HepG2 (cell line): ENCODE measurements around the gene SRP68. TPM values are rescaled to one million over a fixed set of nuclear protein-coding genes. Genes with fewer than 3 reads are reported as not detected.
A peak's percentile ranks its signal among the peaks of the same experiment; 100 is the strongest.

Experiments
- CAMTA2 ChIP-seq: sonication (generic); formaldehyde crosslinking; IDR thresholded peaks from 2 replicates; pipeline ENCODE4 v1.4.0; 2020; ENCODE audit warnings: mild to moderate bottlenecking, missing genetic modification reagents, borderline replicate concordance
- ISL2 ChIP-seq: sonication (generic); formaldehyde crosslinking; IDR thresholded peaks from 2 replicates; pipeline ENCODE4 v1.5.0; 2020; ENCODE audit warnings: missing genetic modification reagents
- KDM3A ChIP-seq: IDR thresholded peaks from 2 replicates; pipeline ENCODE4 v1.6.1; 2018; ENCODE audit warnings: low read depth, missing compliant biosample characterization
- PAX8 ChIP-seq: sonication (generic); formaldehyde crosslinking; IDR thresholded peaks from 2 replicates; pipeline ENCODE4 v1.8.0; 2022; ENCODE audit warnings: mild to moderate bottlenecking, missing genetic modification reagents, borderline replicate concordance
- PPARG ChIP-seq: conservative IDR thresholded peaks from 2 replicates; pipeline ENCODE4 v1.6.1; 2016; ENCODE audit warnings: missing biosample characterization, missing genetic modification reagents
- RARA ChIP-seq: IDR thresholded peaks from 2 replicates; pipeline ENCODE4 v1.6.1; 2016; ENCODE audit warnings: missing genetic modification reagents, missing compliant biosample characterization
- SCMH1 ChIP-seq: sonication (generic); formaldehyde crosslinking; IDR thresholded peaks from 2 replicates; pipeline ENCODE4 v1.9.0; 2021; ENCODE audit warnings: missing genetic modification reagents, mild to moderate bottlenecking, borderline replicate concordance
- SMARCC2 ChIP-seq: fragments of 450-650 bp; IDR thresholded peaks from 2 replicates; pipeline ENCODE4 v1.6.1; 2017; ENCODE audit warnings: antibody characterized with exemption, mild to moderate bottlenecking
- SNAPC2 ChIP-seq: sonication (generic); formaldehyde crosslinking; IDR thresholded peaks from 2 replicates; pipeline ENCODE4 v1.8.1; 2022; ENCODE audit warnings: mild to moderate bottlenecking, missing genetic modification reagents
- TBP ChIP-seq: sonication (generic); formaldehyde crosslinking; IDR thresholded peaks from 2 replicates; pipeline ENCODE4 v1.5.0; 2020; ENCODE audit warnings: missing genetic modification reagents
- ZFP36 ChIP-seq: fragments of 150-350 bp; IDR thresholded peaks from 2 replicates; pipeline ENCODE4 v1.6.1; 2018; ENCODE audit warnings: borderline replicate concordance, low read length, low read depth; ENCODE audit not compliant: partially characterized antibody
- ZMYM2 ChIP-seq: sonication (generic); formaldehyde crosslinking; IDR thresholded peaks from 2 replicates; pipeline ENCODE4 v1.8.0; 2022; ENCODE audit warnings: mild to moderate bottlenecking, missing genetic modification reagents
- ZNF101 ChIP-seq: sonication (generic); formaldehyde crosslinking; IDR thresholded peaks from 2 replicates; pipeline ENCODE4 v1.4.0; 2020; ENCODE audit warnings: mild to moderate bottlenecking, low read depth, missing genetic modification reagents, borderline replicate concordance
- ZNF24 ChIP-seq: fragments of 450-650 bp; IDR thresholded peaks from 2 replicates; pipeline ENCODE4 v1.6.1; 2017; ENCODE audit warnings: antibody characterized with exemption, mild to moderate bottlenecking
- ZNF253 ChIP-seq: sonication (generic); formaldehyde crosslinking; IDR thresholded peaks from 2 replicates; pipeline ENCODE4 v1.8.0; 2022; ENCODE audit warnings: mild to moderate bottlenecking, missing genetic modification reagents, borderline replicate concordance
- ZNF264 ChIP-seq: sonication (generic); formaldehyde crosslinking; IDR thresholded peaks from 2 replicates; pipeline ENCODE4 v1.4.0; 2020; ENCODE audit warnings: missing genetic modification reagents
- ZNF3 ChIP-seq: IDR thresholded peaks from 2 replicates; pipeline ENCODE4 v1.7.0; 2017; ENCODE audit warnings: inconsistent platforms
- ZNF460 ChIP-seq: sonication (generic); formaldehyde crosslinking; IDR thresholded peaks from 2 replicates; pipeline ENCODE4 v1.5.1; 2020; ENCODE audit warnings: missing genetic modification reagents, mild to moderate bottlenecking, borderline replicate concordance
- ZNF563 ChIP-seq: sonication (generic); formaldehyde crosslinking; IDR thresholded peaks from 2 replicates; pipeline ENCODE4 v1.8.0; 2022; ENCODE audit warnings: mild to moderate bottlenecking, moderate library complexity, missing genetic modification reagents
- ZNF644 ChIP-seq: IDR thresholded peaks from 2 replicates; pipeline ENCODE4 v1.6.1; 2016; ENCODE audit warnings: low read depth
- ZNF652 ChIP-seq: IDR thresholded peaks from 2 replicates; pipeline ENCODE4 v1.6.1; 2016; ENCODE audit warnings: low read depth, borderline replicate concordance
- ZNF746 ChIP-seq: sonication (generic); formaldehyde crosslinking; IDR thresholded peaks from 2 replicates; pipeline ENCODE4 v1.8.0; 2022; ENCODE audit warnings: mild to moderate bottlenecking, missing genetic modification reagents
- ZNF747 ChIP-seq: sonication (generic); formaldehyde crosslinking; IDR thresholded peaks from 2 replicates; pipeline ENCODE4 v1.8.1; 2023; ENCODE audit warnings: missing genetic modification reagents, mild to moderate bottlenecking, borderline replicate concordance
- ZNF75D ChIP-seq: sonication (generic); formaldehyde crosslinking; IDR thresholded peaks from 2 replicates; pipeline ENCODE4 v1.8.1; 2023; ENCODE audit warnings: missing genetic modification reagents, mild to moderate bottlenecking, borderline replicate concordance
- polyA plus RNA-seq, 8 experiments: library from polyadenylated mRNA; depleted of rRNA in 3 of 8; stranded (reverse) in 7 of 8; unstranded in 1 of 8; fragments of >200 nt; fragmentation: Illumina TruSeq in 4 of 8; extraction: Trizol in 4 of 8; gene quantifications; 2 replicates each; pipeline versions ENCODE4 v1.2.1 to v1.2.3, GENCODE V29; 2011 to 2016; ENCODE audit warnings: low read depth in 4 of 8, missing spikeins in 1 of 8, mixed read lengths in 1 of 8; ENCODE audit not compliant: insufficient read depth in 1 of 8
- total RNA-seq, 5 experiments: library from RNA; depleted of rRNA; stranded (reverse); fragments of >200 nt; fragmentation: Illumina TruSeq; extraction: Trizol; gene quantifications; 2 replicates each; pipeline ENCODE4 v1.2.3, GENCODE V29; 2016; ENCODE audit warnings: low read depth in 1 of 5
- TF ChIP-seq, protein P1 (sequence below): sonication (generic); formaldehyde crosslinking; IDR thresholded peaks from 2 replicates; pipeline ENCODE4 v1.8.1; 2023; ENCODE audit warnings: mild to moderate bottlenecking, missing genetic modification reagents
- TF ChIP-seq, protein P2 (sequence below): sonication (generic); formaldehyde crosslinking; IDR thresholded peaks from 2 replicates; pipeline ENCODE4 v1.5.0; 2020; ENCODE audit warnings: missing genetic modification reagents
- TF ChIP-seq, protein P3 (sequence below): IDR thresholded peaks from 2 replicates; pipeline ENCODE4 v1.6.1; 2012; ENCODE audit warnings: low read depth, low read length, improper control_type of control experiment

SRP68 gene
- total and polyA plus RNA-seq, 2 of the 13 experiments (the other 11 are each of a cell fraction or from before 2014, with no cell fraction given) = 39.8 to 74.3 TPM

DNA sequence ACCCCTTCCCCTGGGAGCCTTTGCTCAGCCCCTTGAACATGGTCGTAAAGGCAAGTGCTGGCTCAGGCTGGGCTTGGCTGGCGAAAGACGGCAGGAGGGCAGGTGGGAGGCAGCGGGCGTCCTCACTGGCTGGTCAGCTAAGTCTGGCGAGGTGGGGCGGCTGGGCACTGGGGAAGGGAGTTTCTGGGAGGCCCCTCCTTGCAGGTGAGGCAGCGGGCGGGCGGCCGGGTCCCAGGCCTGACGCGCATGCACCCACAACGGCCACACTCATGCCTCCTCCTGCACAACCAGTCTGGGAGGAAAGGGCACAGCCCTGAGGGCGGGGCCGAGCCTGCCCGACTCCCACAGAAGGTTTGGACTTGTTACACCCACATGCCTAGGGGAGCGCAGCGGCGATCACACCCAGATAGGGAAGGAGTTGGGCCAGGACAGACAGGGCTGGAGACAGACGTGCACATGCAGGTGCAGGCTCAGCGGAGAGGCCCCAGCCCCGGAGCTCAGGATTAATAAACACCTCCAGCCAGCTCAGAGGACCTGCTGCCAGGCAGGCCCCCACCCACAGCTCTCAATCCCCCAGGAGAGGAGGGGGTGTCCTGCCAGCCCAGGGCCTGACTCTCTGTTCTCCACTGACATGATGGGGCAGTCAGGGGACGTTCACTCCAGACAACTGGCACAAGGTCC lies 45.0 kb downstream of the SRP68 start, which contains the start of gene EVPL (continued):
- TF ChIP-seq, protein P1, sequence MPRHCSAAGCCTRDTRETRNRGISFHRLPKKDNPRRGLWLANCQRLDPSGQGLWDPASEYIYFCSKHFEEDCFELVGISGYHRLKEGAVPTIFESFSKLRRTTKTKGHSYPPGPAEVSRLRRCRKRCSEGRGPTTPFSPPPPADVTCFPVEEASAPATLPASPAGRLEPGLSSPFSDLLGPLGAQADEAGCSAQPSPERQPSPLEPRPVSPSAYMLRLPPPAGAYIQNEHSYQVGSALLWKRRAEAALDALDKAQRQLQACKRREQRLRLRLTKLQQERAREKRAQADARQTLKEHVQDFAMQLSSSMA = no peak; the same call in 1 of the 2 replicates
- TF ChIP-seq ZNF24 (no peak), ZNF75D (CRISPR knock-in tag) (no peak), CAMTA2 (CRISPR knock-in tag) (no peak), ZNF264 (CRISPR knock-in tag) (no peak), SCMH1 (CRISPR knock-in tag) (no peak), ZNF3 (CRISPR knock-in tag) (no peak), TBP (no peak), ZNF747 (CRISPR knock-in tag) (peak; percentile 27; the same call in 1 of the 2 replicates), ZNF563 (CRISPR knock-in tag) (peak; percentile 82; the same call in 1 of the 2 replicates), ZMYM2 (CRISPR knock-in tag) (peak; percentile 68; the same call in 1 of the 2 replicates), ZNF101 (no peak), ISL2 (CRISPR knock-in tag) (peak; percentile 37; the same call in 1 of the 2 replicates), ZNF253 (CRISPR knock-in tag) (peak; percentile 59; the same call in 1 of the 2 replicates), PAX8 (no peak), SNAPC2 (CRISPR knock-in tag) (no peak), RARA (CRISPR knock-in tag) (peak; percentile 54; the same call in 1 of the 2 replicates), ZNF746 (CRISPR knock-in tag) (no peak), KDM3A (CRISPR knock-in tag) (peak; percentile 66; the same call in 1 of the 2 replicates), ZNF652 (CRISPR knock-in tag) (no peak), PPARG (CRISPR knock-in tag) (no peak; the same call in 1 of the 2 replicates), ZNF644 (CRISPR knock-in tag) (no peak), ZFP36 (no peak), SMARCC2 (no peak), ZNF460 (CRISPR knock-in tag) (no peak)
- TF ChIP-seq, protein P2, sequence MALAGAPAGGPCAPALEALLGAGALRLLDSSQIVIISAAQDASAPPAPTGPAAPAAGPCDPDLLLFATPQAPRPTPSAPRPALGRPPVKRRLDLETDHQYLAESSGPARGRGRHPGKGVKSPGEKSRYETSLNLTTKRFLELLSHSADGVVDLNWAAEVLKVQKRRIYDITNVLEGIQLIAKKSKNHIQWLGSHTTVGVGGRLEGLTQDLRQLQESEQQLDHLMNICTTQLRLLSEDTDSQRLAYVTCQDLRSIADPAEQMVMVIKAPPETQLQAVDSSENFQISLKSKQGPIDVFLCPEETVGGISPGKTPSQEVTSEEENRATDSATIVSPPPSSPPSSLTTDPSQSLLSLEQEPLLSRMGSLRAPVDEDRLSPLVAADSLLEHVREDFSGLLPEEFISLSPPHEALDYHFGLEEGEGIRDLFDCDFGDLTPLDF (CRISPR knock-in tag) = 0 out of 2 replicates have a peak, but pooled peaks have one; percentile 31
- TF ChIP-seq, protein P3, sequence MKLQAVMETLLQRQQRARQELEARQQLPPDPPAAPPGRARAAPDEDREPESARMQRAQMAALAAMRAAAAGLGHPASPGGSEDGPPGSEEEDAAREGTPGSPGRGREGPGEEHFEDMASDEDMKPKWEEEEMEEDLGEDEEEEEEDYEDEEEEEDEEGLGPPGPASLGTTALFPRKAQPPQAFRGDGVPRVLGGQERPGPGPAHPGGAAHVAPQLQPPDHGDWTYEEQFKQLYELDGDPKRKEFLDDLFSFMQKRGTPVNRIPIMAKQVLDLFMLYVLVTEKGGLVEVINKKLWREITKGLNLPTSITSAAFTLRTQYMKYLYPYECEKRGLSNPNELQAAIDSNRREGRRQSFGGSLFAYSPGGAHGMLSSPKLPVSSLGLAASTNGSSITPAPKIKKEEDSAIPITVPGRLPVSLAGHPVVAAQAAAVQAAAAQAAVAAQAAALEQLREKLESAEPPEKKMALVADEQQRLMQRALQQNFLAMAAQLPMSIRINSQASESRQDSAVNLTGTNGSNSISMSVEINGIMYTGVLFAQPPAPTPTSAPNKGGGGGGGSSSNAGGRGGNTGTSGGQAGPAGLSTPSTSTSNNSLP = no peak
